HG03460 (cell line): Measurements from ENCODE around the gene MAFG.
"Not testable (repeated sequence)": the region's sequence is repeated elsewhere in the genome, so short reads cannot be mapped to it uniquely, and the experiment has no call there.

Source experiments
- ATAC-seq: cut with Tn5 transposase; IDR thresholded peaks from one replicate; pipeline ENCODE4 v1.9.1; 2021; ENCODE audit not compliant: unreplicated experiment

The MAFG gene

DNA sequence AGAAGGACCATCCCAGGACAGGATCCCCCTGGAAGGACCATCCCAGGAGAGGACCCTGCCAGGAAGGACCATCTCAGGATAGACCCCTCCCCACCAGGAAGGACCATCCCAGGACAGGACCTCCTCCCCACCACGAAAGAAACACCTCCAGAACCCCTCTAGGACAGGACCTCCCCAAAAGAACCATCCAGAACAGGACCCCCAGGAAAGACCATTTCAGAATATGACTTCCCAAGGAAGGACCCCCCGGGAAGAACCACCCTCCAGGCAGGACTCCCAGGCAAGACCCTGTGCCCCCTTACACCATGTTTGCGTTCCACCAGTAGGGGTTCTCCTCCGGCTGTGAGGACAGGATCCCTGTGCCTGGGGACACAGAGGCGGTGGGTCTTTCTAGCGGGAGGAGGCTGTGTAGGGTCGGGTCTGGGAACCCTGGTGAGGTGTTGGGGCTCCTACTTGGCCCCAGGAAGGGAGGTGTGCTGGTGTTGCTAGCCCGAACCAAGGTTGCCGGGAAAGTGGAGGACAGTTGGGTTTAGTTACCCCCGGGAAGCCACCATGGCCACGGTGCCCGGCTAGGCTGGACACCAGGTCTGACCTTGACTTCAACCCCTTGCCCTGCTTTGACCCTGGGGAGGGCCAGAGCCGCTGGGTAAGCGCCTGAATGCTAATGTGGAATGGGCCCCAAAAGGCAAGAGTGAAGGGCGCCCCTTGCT lies 31.3 kb upstream of the MAFG start:
- ATAC-seq, result no peak

DNA sequence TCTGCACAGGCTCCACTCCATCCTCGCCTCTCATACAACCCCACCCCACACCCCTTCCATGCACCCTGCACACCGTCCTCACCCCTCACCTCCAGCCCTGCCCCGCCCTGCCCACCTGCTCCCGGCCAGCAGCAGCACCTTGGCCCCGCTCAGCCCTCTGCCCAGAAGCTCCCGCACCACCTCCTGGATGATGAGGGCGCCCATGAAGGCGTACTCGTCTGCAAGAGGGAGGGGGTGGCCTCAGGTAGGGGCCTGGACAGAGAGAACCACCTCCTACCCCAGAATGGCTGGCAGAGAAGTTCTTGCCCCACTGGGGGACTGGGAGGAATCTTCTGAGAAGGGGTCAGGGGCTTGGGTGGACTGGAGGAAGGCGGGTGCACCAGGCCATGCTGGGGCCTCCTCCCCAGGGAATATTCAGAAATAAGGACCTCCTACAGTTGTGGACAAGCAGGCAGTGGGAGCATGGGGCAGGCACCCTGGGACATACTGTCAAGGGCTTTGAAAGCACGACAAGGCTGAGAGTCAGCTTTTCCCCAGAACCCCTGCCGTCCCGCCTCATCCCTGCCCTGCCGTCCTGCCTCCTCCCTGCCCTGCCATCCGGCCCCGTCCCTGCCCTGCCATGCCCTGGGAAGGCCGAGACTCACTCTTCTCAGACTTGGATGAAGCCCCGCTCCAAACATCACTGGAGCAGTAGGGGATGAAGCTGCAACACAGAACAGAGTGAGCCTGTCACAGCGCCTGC lies 30.3 kb upstream of the MAFG start:
- ATAC-seq, result no peak

DNA sequence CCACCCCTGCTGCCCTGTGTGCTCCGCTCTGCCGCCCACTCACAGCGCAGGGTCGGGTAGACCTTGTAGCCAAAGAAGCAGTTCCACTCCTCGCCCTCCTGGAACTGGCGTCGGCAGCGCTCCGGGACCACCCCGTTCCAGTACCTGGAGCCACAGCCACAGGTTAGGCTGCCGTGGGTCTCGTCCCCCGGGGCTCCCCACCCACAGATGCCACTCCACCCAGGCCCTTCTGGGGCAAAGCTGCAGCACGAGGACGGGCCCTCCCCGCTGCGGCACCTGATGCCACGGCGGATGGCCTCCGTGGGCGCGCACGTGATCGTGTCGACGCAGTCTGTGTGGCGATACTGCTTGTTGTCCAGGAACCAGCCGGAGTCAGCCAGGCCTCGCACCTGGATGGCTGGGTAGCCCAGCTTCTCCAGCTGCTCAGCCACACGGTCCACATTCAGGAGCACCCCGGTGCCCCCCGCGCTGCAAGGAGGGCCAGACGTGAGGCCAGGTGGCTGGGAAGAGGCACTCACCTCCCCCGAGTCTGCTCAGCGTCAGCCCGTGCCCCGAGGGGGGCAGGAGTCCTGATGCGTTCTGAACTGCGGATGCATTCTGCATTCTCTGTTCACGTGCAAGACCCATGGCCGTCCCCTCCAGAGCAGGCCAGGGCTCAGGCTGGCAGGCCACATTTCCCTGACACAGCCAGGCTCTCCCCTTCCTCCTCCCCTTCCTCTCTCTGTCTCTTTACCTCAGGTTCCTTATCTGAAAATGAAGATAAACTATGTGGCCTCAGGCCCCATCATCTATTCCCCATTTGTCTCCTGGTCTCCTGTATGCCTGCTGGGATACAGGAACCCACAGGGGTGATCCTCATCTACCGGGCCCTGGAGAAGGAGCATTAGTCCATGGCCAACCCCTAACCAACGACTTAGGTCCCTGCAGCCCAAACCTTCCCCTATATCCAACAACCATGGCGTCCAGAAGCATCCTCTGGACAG lies 29.4 kb upstream of the MAFG start:
- ATAC-seq, result no peak

DNA sequence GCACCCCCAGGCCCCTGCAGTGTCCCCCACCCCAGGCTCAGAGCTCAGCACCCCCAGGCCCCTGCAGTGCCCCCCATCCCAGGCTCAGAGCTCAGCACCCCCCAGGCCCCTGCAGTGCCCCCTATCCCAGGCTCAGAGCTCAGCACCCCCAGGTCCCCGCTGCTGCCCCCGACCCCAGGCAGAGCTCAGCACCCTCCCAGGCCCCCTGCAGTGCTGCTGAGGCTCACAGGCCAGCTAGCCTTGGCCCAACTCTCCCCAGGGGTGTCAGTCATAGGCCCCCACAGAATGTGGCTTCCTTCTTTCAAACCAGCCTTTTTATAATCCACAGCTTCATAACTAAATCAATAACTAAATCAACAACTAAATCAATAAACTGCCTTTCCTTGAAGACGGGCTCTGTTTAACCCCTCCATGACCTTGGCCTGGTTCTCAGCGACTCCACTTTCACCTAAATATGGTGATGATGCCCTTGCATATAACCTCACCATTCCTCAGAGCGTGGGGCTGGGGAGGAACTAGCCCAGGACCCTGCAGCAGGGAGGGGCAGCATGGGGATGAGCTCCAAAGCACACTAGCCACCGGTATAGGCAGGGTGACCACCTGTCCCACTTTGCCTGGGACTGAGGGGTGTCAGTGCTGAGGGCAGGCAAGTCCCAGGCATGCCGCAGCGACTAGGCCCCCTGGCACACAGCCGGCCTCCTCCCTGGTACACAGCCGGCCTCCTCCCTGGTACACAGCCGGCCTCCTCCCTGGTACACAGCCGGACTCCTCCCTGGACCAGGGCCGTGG lies 28.4 kb upstream of the MAFG start:
- no peak for ATAC-seq

DNA sequence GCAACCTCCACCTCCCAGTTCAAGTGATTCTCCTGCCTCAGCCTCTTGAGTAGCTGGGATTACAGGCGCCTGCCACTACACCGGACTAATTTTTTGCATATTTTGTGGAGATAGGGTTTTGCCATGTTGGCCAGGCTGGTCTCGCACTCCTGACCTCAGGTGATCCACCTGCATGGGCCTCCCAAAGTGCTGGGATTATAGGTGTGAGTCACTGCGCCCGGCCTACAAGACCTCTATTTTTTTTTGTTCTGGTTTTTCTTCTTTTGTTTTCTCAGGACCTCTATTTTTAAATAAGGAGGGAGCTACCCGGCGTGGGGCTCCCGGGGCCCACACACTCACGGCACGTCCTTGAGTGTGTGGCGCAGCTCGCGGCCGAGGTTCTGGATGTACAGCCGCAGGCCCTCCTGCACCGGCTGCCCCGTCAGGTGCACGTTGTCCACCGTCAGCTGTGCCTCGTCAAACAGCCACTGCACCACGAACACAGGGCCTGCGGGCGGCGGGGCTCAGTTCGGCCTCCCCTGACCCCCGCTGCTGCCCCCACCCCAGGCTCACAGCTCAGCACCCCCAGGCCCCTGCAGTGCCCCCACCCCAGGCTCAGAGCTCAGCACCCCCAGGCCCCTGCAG lies 27.6 kb upstream of the MAFG start:
- ATAC-seq, result no peak

DNA sequence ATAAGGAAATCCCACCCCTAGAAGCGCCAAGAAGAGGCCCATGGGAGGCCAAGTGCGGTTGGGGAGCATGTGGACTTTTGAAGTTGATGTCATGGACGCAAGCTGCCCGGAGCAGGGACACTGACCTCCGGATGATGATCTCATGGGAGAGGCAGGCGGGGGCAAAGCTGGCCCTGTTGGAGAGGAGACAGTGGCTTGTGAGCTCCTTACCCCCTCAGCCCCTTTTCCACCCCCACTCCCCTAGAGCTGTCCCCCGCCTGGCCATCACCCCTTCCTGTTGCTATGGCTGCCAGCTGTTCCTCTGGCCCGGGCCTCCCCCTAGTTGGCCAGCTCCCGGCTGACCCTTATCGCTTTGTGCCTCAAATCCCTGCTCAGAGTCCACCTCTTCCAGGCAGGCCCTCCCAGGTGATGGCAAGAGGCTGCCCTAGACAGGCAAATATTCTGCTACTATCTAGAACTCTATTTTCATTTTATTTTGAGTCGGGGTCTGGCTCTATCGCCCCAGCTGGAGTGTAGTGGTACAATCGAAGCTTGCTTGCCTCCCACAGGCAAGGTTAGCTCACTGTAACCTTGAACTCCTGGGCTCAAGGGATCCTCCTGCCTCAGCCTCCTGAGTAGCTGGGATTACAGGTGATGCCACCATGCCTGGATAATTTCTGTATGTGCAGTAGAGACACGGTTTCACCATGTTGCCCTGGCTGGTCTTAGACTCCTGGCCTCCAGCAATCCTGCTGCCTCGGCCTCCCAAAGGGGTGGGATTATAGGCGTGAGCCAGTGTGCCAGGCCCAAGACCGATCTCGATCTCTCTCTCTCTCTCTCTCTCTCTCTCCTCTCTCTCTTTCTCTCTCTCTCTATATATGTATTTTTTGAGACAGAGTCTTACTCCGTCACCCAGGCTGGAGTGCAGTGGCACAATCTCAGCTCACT lies 26.9 kb upstream of the MAFG start:
- no peak for ATAC-seq

DNA sequence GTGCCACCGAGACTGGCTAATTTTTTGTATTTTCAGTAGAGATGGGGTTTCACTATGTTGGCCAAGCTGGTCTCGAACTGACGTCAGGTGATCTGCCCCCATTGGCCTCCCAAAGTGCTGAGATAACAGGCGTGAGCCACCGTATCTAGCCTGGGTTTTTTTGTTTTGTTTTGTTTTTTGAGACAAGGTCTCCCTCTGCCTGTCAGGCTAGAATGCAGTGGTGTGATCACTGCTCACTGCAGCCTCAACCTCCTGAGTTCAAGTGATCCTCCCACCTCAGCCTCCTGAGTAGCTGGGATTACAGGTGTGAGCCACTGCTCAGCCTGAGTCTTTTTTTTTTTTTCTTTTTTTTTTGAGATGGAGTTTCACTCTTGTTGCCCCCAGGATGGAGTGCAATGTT lies 25.9 kb upstream of the MAFG start:
- ATAC-seq, result not testable (repeated sequence)

DNA sequence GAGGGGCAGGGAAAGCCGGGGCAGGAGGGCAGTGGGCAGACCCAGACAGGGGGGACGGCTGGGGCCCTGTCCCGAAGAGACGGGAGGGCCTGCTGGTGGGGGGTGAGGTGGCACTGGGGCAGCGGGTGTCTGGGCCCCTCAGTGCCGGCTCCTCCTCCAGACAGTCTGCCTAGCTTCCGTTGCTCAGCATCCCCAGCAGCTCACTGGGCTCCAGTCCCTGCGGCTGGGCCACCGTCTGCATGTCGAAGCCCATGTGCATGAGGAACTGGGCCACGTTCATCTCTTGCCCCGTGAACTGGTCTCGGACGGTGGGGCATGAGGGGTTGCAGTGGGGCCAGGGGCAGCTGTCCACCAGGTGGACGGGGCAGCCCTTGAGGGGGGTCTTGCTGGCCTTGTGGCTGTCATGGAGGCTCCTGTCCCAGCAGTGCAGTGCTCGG lies 25.3 kb upstream of the MAFG start:
- ATAC-seq, result no peak

DNA sequence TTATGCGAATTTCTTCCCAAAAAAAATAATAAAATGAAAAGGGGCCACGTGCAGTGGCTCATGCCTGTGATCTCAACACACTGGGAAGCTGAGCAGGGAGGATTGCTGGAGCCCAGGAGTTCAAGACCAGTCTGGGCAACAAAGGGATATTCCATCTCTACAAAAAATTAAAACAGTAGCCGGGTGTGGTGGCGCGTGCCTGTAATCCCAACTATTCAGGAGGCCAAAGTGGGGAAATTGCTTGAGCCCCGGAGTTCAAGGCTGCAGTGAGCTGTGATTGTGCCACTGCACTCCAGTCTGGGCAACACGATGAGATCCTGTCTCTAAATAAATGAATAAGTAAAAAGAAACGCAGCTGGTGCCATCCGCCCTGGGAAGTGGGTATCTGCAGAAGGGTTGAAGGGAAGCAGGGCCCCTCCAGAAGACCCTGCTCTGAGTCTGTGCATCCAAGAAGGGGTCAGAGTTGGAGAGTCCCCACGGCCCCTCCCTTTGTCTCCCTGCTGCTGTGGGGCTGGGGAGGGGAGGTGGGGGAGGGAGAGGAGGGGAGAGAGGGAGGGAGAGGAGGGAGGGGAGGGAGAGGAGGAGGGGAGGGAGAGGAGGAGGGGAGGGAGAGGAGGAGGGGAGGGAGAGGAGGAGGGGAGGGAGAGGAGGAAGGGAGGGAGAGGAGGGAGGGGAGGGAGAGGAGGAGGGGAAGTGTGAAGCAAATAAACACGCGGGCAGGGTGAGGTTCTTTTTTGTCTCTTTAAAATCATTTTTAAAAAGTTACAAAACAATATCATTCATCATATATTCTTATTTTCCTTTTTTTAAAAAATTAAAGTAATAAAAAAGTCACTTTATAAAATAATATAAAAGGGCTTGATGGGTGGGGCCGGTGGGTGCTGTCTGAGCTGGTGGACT lies 24.5 kb upstream of the MAFG start:
- no peak for ATAC-seq

DNA sequence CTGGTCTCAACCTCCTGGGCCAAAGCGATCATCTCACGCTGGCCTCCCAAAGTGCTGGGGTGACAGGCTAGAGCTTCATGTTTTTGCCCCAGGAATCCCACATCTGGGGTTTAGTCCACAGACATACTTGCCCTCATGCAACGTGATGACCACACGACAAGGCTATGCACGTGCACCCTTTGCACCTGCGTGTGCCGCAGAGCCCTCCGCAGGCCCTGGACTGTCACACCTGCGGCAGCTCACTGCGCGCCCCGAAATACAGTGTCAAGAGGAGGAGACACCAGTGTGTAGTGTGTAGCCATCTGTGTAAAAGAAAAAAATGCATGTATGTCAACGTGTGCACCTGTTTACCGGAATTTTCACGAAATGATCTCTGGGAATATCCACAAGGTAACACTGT lies 23.0 kb upstream of the MAFG start:
- no peak for ATAC-seq

DNA sequence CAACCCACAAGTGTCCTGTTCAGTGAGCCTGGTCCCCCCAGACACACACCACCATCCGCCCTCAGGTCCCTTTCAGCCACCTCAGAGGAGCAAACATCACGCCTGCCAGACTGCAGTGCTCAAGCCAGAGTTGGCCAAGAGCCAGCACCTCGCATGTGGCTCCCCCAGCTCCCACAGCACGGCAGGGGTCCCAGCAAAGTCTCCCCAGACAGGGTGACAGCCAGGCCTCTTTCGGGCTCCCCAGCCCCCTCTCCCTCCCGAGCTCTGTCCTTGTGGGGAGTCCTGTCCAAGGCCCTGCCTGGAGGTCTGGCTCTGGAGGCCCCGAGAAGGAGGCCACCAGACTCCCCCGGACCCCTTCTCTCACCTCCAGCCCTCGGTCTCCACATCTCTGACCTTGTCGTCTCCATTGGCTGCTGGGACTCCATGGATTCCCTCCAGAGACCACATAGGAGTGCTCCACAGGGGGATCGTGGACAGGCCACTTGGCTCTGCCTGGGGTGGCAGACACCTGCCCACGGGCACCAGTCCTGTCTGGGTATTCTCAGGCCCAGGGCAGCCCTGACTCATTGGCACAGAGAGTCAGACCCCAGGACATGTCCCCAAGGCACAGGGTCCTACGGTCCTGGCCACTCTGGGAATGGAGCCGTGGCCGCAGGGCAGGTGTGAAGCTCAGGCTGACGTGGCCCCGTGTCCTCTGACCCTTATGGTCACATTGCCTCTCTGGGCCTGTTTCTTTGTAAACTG lies 21.3 kb upstream of the MAFG start:
- ATAC-seq, result no peak

DNA sequence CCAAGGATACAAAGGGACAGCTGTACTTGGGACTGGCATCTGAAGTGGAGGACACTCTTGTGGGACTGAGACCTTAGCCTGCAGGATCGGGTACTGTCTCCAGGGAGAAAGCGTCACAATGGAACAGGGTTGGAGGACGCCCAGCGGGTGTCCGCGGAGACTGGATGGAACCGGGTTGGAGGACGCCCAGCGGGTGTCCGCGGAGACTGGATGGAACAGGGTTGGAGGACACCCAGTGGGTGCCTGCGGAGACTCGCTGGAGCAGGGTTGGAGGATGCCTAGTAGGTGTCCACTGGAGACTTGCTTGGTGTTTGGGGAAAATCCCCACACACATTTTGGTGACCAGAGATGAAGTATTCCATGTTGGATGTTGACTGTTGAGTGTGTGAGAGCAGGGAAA lies 19.7 kb upstream of the MAFG start, which contains the start of gene MYADML2:
Gene MYADML2 (minus strand): TSS at position 45 of the 400 bp plus-strand sequence. CDS start 5,492 bp downstream, outside the sequence.
- ATAC-seq, result no peak

DNA sequence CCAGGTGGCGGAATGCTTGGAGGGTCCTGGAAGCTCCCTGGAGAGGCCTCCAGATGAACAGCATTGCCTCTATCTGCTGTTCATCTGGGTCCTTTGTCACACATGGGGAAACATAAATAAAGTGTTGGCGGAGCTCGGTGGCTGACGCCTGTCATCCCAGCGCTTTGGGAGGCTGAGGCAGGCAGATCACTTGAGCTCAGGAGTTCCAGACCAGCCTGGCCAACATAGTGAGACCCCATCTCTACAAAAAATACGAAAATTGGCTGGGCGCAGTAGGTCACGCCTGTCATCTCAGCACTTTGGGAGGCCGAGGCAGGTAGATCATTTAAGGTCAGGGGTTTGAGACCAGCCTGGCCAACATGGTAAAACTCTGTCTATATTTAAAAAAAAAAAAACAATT lies 17.3 kb upstream of the MAFG start:
- ATAC-seq, result no peak

DNA sequence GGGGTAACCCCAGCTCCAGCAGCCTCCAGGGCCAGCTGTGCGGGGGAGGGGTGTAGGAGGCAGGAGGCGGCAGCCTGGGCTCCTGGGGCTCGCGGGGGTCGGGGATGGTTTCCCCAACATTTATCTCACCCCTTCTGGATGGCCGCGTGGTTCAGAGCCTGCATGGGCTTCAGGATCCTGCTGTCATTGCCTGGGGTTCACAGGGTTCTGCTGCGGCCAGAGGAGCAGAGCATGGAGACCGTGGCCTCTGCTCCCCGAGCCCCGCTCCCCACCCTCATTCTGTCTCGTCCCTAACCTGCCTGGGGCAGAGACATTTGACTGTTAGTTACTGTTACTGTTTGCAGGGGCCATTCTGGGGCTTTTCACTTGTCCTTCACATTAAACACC lies 14.6 kb upstream of the MAFG start:
- no peak for ATAC-seq

DNA sequence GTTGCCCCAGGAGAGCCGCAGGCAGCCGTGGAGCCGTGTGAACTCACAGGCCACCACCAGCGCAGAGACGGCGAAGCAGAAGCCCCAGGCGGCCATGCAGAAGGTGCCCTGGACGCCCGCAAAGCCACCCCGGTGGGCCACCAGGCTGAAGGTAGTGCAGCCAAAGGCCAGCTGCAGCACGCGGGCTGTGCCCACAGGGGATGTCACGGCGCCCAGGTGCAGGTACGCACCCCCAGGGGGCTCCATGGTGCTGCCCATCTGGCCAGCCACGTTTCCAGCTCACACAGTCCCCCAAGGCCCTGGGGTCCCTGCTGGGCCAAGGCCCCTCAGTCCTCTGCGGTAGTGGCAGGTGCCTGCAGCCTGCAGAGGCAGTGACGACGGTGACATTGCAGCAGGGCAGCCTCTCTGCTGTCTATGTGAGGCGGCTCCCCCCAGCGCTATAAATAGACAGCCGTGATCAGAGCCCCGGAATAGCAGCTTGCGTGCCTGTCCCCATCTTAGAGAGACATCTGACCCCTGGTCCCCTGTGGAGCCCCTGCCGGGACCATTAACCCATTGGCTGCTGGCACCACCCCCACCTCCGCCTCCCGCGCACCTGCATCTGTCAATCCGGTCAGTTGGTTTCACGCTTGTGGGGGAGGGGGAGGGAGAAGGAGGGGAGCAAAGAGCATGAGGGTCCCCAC lies 14.1 kb upstream of the MAFG start:
- no peak for ATAC-seq

DNA sequence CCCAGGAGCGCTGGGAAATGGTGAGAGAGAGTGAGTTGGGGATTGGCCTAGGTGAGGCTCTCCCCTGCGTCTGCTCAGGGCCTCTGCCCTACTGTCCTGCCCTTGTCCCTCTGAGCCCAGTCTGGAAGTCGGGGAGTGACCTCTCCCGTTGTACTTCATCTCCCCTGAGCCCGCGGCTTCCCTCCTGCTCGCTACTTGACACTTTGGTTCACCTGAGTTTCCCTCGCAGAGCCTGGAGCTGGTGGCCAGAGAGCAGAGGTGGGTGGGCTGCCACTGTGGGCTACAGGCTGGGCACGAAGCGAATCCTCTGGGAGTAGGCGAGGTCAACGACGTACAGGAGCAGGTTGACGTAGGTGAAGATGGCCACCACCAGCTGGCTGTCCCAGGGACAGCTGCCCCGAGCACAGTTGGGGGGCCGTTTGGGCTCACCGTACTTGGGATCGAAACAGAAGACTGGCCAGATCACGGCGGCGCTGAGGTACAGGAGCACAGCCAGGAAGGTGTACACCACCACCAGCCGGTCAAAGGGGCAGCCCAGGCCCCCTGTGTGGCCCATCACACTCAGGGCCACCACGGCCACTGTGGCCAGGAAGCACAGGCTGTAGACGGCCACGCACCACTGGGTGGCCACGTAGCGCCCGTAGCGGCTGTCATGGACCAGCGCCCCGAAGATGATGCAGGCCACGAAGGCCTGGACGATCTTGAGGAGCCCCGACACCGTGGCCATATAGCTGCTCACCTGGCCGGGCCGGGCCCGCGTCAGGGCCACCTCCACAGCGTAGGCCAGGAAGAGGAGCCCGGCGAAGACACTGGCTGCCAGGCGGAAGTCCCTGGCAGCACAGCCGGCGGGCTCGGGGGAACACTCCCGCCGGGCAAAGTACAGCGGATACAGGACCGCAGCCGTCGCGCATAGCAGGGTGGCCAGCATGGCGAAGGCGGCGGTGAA lies 13.3 kb upstream of the MAFG start:
- no peak for ATAC-seq
